K562 (cell line): ENCODE data around the gene SNX1. TPM values are rescaled to one million over a fixed set of nuclear protein-coding genes. Genes with fewer than 3 reads are reported as not detected.
A peak's percentile ranks its signal among the peaks of the same experiment; 100 is the strongest.

Experiments
- BCL6 ChIP-seq: fragments of 250-450 bp; sonication (Bioruptor Pico); IDR thresholded peaks from 2 replicates; pipeline ENCODE4 v1.4.0; 2020
- CBFB ChIP-seq: sonication (generic); formaldehyde crosslinking; IDR thresholded peaks from 2 replicates; pipeline ENCODE4 v1.4.0; 2020; ENCODE audit warnings: mild to moderate bottlenecking, missing genetic modification reagents
- CTCFL ChIP-seq: IDR thresholded peaks from 2 replicates; pipeline ENCODE4 v1.6.1; 2011; ENCODE audit warnings: borderline replicate concordance, low read depth, mild to moderate bottlenecking, moderate library complexity, low read length; ENCODE audit not compliant: insufficient read depth, poor library complexity, severe bottlenecking
- DPF2 ChIP-seq: fragments of 450-650 bp; IDR thresholded peaks from 2 replicates; pipeline ENCODE4 v1.6.1; 2016
- ETS1 ChIP-seq: conservative IDR thresholded peaks from 2 replicates; pipeline ENCODE4 v1.6.1; 2011; ENCODE audit warnings: low read depth, mild to moderate bottlenecking, low read length; ENCODE audit not compliant: control insufficient read depth
- GTF2B ChIP-seq: IDR thresholded peaks from 2 replicates; pipeline ENCODE4 v1.6.1; 2011; ENCODE audit not compliant: insufficient read length; ENCODE audit errors: extremely low read depth
- HDAC3 ChIP-seq: fragments of 450-650 bp; IDR thresholded peaks from 2 replicates; pipeline ENCODE4 v1.6.1; 2018; ENCODE audit warnings: borderline replicate concordance, mild to moderate bottlenecking, moderate library complexity; ENCODE audit not compliant: partially characterized antibody
- NFRKB ChIP-seq: fragments of 450-650 bp; IDR thresholded peaks from 2 replicates; pipeline ENCODE4 v1.6.1; 2016; ENCODE audit warnings: low read depth
- POLR2A ChIP-seq: fragments of 450-650 bp; conservative IDR thresholded peaks from 2 replicates; pipeline ENCODE4 v1.6.1; 2016
- POLR2AphosphoS2 ChIP-seq: IDR thresholded peaks from 2 replicates; pipeline ENCODE4 v1.6.1; 2012; ENCODE audit warnings: low read length, improper control_type of control experiment
- PRDM10 ChIP-seq: fragments of 450-650 bp; IDR thresholded peaks from 2 replicates; pipeline ENCODE4 v1.6.1; 2018; ENCODE audit not compliant: partially characterized antibody
- TAF9B ChIP-seq: fragments of 450-650 bp; IDR thresholded peaks from 2 replicates; pipeline ENCODE4 v1.6.1; 2018; ENCODE audit warnings: mild to moderate bottlenecking; ENCODE audit not compliant: partially characterized antibody
- THAP7 ChIP-seq: fragments of 250-450 bp; sonication (Bioruptor Pico); IDR thresholded peaks from 2 replicates; pipeline ENCODE4 v1.5.0; 2021
- U2AF2 ChIP-seq: fragments of 200-400 bp; formaldehyde crosslinking; optimal IDR thresholded peaks from 2 replicates; pipeline ENCODE3; 2017; ENCODE audit warnings: low read depth, mild to moderate bottlenecking, low read length
- ZBED1 ChIP-seq: IDR thresholded peaks from 2 replicates; pipeline ENCODE4 v1.6.1; 2014
- ZBTB33 ChIP-seq: sonication (generic); formaldehyde crosslinking; IDR thresholded peaks from 2 replicates; pipeline ENCODE4 v1.8.1; 2023; ENCODE audit warnings: mild to moderate bottlenecking, missing genetic modification reagents
- ZBTB8A ChIP-seq: fragments of 450-650 bp; IDR thresholded peaks from 2 replicates; pipeline ENCODE4 v1.6.1; 2018; ENCODE audit warnings: mild to moderate bottlenecking, moderate library complexity; ENCODE audit not compliant: partially characterized antibody
- polyA plus RNA-seq, 8 experiments: library from polyadenylated mRNA; depleted of rRNA in 4 of 8; stranded (reverse) in 5 of 8; unstranded in 3 of 8; fragments of >200 nt; fragmentation: Nextera tagmentation in 2 of 8; fragmentation: Illumina TruSeq in 1 of 8; extraction: Ambion mirVana in 2 of 8; extraction: Trizol in 1 of 8; gene quantifications; 2 replicates each; pipeline versions ENCODE4 v1.2.1 to v1.2.3, GENCODE V29; 2011 to 2014; ENCODE audit warnings: inconsistent platforms in 1 of 8, missing spikeins in 1 of 8
- total RNA-seq, 7 experiments: library from RNA; depleted of rRNA in 6 of 7; stranded (reverse); fragments of >200 nt in 6 of 7; fragmentation: Illumina TruSeq in 2 of 7; extraction: Trizol in 2 of 7; gene quantifications; 2 replicates each; pipeline versions ENCODE4 v1.2.1 to v1.2.3, GENCODE V29; 2011 to 2021; ENCODE audit warnings: low replicate concordance in 1 of 7

The SNX1 gene
- total and polyA plus RNA-seq, 9 of the 15 experiments (the other 6 are each of a cell fraction or from before 2014, with no cell fraction given), result 11.0 to 105 (median 59.9) TPM

- TF ChIP-seq PRDM10 (no peak), BCL6 (CRISPR knock-in tag) (no peak), U2AF2 (no peak), DPF2 (no peak), TAF9B (no peak), ZBTB33 (CRISPR knock-in tag) (peak; percentile 91), CBFB (no peak), POLR2AphosphoS2 (no peak), GTF2B (no peak), ETS1 (0 out of 2 replicates have a peak, but pooled peaks have one; percentile 21), CTCFL (no peak), HDAC3 (no peak), ZBED1 (no peak), POLR2A (0 out of 2 replicates have a peak, but pooled peaks have one; percentile 35), THAP7 (CRISPR knock-in tag) (no peak), ZBTB8A (no peak), NFRKB (no peak)
Observed at GRCh38 chr15:64151727-64152506, 56.1 kb downstream of the SNX1 start, which contains the start of gene SNX22 (continued).
